TTC549 (cell line): Measurements from ENCODE around the gene HOXB6.

Experiments used
- FAIRE-seq: peaks from 2 replicates; lab custom pipeline; 2012; peaks lifted over from hg19 to GRCh38; lab: Jason Lieb, UNC

The HOXB6 gene

DNA sequence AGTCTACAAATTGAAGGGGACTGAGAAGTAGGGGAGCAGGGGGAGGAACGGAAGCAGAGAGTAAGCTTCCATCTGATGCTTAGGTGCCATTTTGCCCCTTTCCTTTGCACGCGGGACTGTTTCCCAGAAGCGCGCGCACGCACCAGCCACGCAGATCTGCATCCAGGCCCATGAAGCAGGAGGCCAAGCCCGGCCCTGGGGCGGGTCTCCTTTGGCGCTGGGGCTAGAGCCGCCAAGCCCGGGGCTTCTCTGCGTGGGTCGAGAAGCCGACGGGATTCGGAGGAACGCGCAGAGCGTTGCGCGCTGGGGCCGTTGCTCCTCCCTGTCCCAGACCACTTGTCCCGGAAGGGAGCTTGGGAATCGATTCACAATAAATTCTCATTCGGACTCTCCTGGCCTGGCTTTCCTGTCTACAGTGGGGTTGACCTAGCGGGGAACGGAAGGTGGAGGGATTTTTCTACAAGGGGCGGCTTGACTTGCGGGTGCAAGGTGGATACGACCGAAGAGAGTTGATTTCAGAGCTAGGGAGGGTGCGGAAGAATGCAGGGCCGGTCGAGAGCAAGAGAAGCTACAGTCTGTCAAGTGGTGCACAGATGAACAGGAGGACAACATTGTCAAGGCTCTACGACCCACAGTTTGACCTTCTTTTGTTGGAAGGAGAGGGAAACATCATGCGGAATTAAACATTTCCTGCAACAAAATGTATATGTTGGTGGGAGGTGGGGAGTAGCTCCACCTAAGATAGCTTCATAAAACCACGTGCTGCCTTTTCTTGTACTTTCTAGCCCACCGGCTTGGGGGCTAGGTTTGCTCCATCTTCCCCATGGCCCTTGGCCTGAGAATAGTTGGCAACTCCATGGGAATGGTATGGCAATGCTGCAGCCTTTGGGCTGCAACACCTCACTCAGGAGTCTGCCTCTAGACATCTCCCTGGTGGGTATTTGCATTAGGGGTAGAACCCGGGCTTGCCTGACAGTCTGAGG lies 16.9 kb upstream of the HOXB6 start:
- FAIRE-seq = no peak

GRCh38 chr17:48620461-48621139 lies 15.8 kb upstream of the HOXB6 start:
- no peak for FAIRE-seq

DNA sequence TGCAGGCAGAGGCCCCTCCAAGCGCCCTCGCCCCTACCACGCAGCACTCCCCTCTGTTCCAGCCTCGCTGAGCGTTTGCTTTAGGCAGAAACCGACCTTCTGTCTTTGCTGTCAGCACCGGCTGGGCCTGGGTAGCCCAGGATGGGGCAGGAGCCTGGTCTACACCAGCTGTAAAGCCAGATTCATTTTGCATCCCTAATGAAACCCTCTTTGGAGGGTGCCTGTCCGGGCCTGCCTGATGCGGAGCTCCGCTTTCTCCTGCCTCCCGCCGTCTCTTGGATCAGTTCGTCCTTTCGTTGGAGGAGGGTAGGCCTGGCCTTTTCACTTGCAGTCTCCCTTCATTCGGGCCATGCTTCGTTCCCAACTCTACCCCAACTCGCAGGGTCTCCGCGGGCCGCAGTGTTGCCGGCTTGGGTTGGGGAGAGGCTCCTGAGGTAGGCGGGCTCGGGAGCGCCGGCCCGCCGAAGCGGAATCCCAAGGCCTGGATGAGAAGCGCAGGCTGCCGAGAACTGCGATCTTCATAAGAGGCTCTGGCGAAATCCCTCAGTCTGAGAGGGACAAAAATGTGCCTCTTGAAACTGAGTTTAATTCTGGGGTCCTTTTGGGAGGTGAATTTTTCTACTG lies 15.2 kb upstream of the HOXB6 start:
- FAIRE-seq = no peak

- FAIRE-seq = peak; percentile 94
Measured at GRCh38 chr17:48618256-48618896, 13.6 kb upstream of the HOXB6 start.

GRCh38 chr17:48617471-48618255 lies 12.9 kb upstream of the HOXB6 start:
- no peak for FAIRE-seq

DNA sequence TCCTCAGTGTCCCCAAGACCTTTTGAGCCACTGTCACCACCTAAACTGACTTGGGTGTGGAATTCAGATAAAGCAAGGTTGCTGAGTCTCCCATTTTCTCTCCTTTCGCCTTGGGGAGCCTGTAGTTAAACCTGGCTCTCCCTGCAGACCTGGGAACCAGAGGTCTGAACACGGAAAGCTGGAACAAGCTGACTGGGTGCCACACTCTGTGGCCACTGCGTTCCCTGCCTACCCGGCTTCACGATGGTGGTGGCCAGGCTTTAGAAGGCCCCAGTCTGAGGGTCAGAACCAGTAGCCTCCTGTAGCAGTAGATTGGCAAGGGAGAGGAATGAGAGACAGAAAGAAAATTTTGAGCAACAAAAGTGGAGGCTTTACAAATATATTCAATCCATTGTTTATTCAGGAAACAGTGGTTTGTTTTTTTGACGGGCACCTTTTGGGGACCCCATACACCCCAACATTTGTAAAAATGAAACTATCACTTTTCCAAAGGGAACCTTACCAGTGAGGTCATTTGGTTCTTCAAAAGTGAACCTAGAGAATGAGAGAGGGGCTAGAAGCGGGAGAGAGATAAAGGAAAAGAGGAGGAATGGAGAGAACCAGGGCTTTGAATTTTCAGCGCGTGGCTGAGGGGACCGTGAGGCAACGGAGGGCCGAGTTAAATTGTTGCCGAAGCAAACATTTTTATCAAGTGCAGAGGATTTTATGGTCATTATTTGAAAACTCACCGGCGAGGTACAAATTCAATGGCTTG lies 12.1 kb upstream of the HOXB6 start:
- FAIRE-seq = no peak

DNA sequence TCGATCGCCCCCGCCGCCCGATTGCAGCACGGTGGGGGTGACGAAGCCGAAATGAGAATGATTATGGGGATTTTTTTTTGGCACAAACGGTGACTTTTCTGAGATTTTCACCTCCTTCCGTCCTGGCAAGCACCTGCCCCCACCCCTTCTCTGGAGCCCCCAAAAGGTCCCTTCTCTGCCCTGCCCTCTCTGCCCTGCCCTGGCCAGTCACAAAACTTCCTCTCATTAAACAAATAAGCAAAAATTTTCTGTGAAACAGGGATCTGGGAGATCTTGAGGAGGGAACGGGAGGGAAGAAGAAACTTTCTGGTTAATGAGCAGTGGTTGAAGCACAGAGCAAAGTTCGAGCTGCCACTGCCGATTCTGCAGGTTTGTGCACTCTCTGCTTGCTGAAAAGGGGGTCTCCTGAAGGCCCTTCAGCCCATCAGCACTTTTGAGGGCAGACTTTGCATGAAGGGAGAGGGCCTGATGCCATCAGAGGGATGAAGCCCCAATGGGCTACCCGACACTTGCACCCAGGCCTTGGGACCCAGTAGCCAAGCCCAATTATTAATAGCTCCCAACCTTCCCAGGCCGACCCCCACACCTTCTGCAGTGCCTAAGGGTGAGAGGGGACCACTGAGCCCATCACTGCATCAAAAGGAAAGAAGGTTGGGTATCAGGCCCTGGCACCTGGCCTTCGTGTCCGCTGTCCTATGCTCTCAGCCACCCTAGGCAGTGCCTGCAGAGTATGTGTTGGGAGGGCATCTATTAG lies 11.4 kb upstream of the HOXB6 start:
- FAIRE-seq = no peak

GRCh38 chr17:48615047-48615962 lies 10.5 kb upstream of the HOXB6 start, which contains the start of gene HOXB8:
Gene HOXB8, minus strand, starts transcription at chr17:48615292. Its CDS starts 588 bp downstream, at chr17:48614704.
- no peak for FAIRE-seq

DNA sequence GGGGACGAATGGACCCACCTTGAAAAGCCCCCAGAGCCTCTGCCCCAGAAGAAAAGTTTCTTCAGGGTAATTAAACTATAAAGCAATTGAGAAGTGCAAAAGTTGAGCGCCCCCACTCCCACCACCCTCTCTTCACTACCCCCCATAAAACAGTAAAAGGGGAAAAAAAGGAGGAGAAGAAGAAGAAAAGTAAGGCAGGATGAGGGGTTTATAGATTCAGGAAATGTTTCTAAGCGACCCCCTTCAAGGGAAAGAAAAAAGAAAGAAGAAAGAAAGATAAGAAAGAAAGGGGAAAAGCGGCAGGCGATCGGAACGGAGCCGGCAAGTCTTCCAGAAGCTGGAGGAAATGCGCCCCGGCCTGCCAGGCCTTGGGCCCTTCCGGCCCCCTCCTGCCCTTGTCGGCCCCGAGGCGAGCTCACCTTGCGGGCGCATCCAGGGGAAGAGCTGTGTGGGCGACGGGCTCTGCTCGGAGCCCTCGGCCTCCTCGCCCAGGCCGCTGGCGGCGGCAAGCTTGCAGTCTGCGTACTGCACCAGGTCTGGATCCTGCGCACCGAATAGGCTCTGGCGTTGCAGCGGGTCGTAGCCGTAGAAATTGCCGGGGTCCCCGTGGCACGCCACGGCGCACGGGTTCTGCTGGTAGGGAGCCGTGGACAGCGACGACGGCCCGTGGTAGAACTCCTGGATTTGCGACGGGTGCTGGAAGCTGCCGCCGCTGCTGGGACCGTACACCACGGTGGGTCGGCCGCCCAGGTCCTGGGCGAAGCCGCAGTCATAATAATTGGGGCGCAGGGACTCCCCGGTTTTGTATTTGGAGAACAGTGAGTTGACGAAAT lies 9.3 kb upstream of the HOXB6 start:
- FAIRE-seq = no peak

- no peak for FAIRE-seq
Measured at GRCh38 chr17:48612854-48613691, 8.3 kb upstream of the HOXB6 start.

DNA sequence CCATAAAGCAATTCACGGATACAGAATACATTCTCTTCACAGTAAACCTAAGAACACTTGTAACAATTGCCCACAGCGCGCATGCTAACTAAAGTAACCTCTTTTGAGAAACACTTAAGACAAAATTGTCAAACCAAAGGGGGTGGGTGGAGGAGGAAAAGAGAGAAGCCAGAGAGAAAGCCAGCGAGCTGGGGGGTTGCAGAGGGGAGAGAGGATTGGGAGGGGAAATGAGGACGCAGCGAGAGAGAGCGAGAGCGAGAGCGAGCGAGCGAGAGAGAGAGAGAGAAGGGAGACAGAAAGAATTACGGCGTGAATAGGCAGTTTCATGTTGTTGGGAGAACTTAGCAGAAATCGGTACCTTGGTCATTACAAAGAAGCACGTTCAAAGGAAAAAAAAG lies 7.7 kb upstream of the HOXB6 start:
- FAIRE-seq = no peak

GRCh38 chr17:48611681-48612455 lies 7.1 kb upstream of the HOXB6 start:
- FAIRE-seq = no peak

GRCh38 chr17:48611213-48611612 lies 6.4 kb upstream of the HOXB6 start:
- no peak for FAIRE-seq

DNA sequence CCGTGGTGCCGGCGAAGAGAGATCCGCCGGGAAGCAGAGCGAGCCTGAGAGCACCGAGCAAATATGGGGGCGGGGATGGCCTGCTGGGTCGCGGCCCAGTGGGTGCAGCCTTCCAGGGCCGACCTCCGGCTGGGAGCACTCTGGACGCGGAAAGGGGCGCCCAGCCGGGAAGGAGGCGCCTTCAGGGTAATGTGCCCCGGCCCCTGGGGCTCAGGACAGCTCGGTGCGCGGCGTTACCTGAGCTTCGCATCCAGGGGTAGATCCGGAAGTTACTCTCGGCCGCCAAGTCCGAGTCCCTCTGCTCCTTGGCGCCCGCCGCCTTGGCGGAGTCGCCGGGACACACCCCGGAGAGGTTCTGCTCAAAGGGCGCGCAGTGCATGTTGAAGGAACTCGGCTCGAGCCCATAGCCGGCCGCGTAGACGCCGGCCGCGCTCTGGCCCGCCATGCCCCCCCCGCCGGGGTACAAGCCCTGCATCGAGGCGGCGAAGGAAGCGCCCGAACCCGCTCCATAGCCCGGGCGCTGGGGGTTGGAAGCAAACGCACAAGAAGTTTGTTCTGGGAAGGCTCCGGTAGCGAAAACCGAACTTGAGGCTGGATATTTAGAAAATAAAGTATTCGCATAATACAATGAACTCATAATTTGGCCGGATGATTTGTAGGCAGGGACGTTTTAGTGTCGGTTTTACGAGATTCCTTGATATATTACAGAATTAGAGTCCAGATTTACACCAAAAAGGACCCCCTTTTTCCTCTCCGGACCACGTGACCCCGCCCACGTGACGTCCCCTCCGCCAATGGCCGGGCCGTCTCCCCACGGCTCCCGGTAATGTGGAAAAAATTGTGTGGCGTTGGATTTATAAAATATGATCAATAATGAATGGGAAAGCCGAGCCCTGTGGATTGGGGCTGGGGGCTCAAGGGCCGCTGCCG lies 5.8 kb upstream of the HOXB6 start, which contains the start of gene HOXB7:
TSS of gene HOXB7 (minus strand) at position 736 of the 930 bp plus-strand sequence. CDS start at position 637, 99 bp downstream.
- no peak for FAIRE-seq

- FAIRE-seq = no peak
Measured at GRCh38 chr17:48609759-48610281, 5.0 kb upstream of the HOXB6 start.
